ENCODE results near the gene DPM1. TPM values are rescaled to one million over a fixed set of nuclear protein-coding genes. Genes with fewer than 3 reads are reported as not detected.
A peak's percentile ranks its signal among the peaks of the same experiment; 100 is the strongest.

DPM1 gene
- polyA plus RNA-seq, 1 of the 3 experiments (the other 2 are of a cell fraction): 72.1 TPM

DNA sequence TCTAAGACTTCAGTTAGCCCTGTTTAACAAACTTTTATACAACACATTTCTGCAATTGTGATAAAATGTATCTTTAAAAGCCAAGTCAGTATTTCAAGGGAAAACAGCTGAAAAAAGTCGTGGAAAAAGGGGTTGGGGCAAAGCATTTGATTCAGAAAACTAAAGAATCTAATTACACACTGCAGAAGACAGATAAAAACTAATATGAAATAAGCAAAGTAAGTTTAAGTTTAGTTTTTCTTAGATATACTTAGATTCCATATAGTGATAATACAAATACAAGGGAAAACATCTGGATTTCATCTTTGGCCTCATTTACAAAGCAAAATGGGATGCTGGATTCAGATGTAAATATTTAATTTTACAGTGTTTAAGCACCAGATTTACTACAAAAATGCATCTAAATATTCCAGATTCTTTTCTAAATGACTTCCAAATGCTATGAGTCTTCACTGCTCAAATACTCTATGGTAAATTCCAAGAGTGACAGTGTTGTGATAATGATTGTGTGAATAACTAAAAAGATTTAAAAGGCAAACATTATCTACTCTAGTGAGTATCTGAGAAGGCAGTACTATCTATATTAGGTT lies 25.5 kb downstream of the DPM1 start:
- Histone ChIP-seq H3K9me3 (no peaks in the 10 kb centered on the region), H3K36me3 (replicated peaks in 1 of 2; ENCODE audit: control insufficient read depth in 1 of 2, insufficient read depth in 2 of 2, low read length in 1 of 2) (peaks cover 58 to 59% of the 10 kb centered on the region in 2 experiments), H3K27ac (ENCODE audit: low read depth in 2 of 2, low read length in 1 of 2) (peak overlapping the region; percentile 93 to 99), H3K4me2 (no peak overlapping the region), H3K9ac (0 out of 2 replicates have a peak overlapping the region, but pooled peaks have one; percentile 6), H3K79me2 (ENCODE audit: insufficient read depth) (peaks cover 28% of the 10 kb centered on the region), H3K4me1 (ENCODE audit: control insufficient read depth in 1 of 2, insufficient read depth in 2 of 2, low read depth in 1 of 2, low read length in 1 of 2) (peaks cover 19 to 29% of the 10 kb centered on the region in 2 experiments), H4K20me1 (ENCODE audit: insufficient read depth) (peaks cover 15% of the 10 kb centered on the region), H2AFZ (ENCODE audit: low read depth) (no peak overlapping the region), H3K9me2 (no peaks in the 10 kb centered on the region), H3K4me3 (ENCODE audit: low read depth in 2 of 2, low read length in 1 of 2) (no peak overlapping the region), H3K27me3 (ENCODE audit: insufficient read depth) (no peaks in the 10 kb centered on the region), H3F3A (replicated peaks; ENCODE audit: insufficient read depth) (peaks cover 61% of the 10 kb centered on the region)
- no peak for TF ChIP-seq PBX3 (IDR thresholded peaks at IDR 0.05)
- TF ChIP-seq YY1 (IDR thresholded peaks at IDR 0.05; ENCODE audit: low read depth): no peak
- TF ChIP-seq TCF12 (IDR thresholded peaks at IDR 0.05): 0 out of 2 replicates have a peak, but pooled peaks have one; percentile 7
- no peak for TF ChIP-seq JUND (IDR thresholded peaks at IDR 0.05)
- TF ChIP-seq EZH2phosphoT487 (IDR thresholded peaks at IDR 0.05; ENCODE audit: borderline replicate concordance, low read depth): no peak
- CTCF ChIA-PET: interaction anchor here (1.1 to 16.1 kb wide), 7 partner anchors 10 to 142 kb away, joined by 3 to 340 read pairs (median 9); partner anchors contain the start of gene BCAS4
- POLR2A ChIA-PET: interaction anchor here (0.6 to 0.7 kb wide), 2 partner anchors 19 to 160 kb away, joined by 4 read pairs; no protein-coding TSS in a partner anchor
- WGBS (ENCODE audit: low lambda C conversion rate): 44% methylated on average over 1 of the region's 1 CpG
- no peak for DNase-seq

DNA sequence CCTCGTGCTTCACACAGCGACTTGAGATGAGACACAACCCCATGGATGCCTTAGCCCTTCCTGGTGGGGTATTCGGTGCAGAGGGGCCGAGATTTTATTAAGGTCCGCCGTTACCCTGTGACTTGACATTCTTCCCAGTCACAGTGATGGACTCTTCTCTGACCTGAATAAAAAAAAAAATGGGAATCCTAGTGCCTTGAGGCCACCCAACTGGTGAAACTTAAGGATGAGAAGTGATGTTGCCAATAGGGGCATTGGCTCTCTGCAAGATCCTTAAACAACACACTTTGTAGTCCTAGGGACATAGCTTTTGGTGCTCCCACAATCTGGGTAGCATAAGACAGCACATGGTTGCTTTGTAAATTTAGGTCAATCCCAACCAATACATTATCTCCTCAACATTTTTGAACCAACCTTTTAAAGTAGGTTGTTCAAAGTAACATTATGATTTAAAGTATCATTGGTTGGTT lies 26.3 kb downstream of the DPM1 start:
- H3K9me3 ChIP-seq: no peaks in the 10 kb centered on the region
- peak overlapping the region; percentile 78; the same call in 1 of the 2 replicates for H3K9ac ChIP-seq
- WGBS (ENCODE audit: low lambda C conversion rate): 61% methylated on average over 6 of the region's 6 CpGs
- H3K4me2 ChIP-seq: peak overlapping the region; percentile 70; the same call in 1 of the 2 replicates
- H3K79me2 ChIP-seq (ENCODE audit: insufficient read depth): peaks cover 35% of the 10 kb centered on the region
- TF ChIP-seq SIN3A (IDR thresholded peaks at IDR 0.05; ENCODE audit: borderline replicate concordance, low read depth, low read length) (no peak), TCF12 (IDR thresholded peaks at IDR 0.05) (no peak), FOSL2 (IDR thresholded peaks at IDR 0.05; ENCODE audit: borderline replicate concordance, low read depth) (no peak), IRF3 (IDR thresholded peaks at IDR 0.05; ENCODE audit: low read depth, low read length) (no peak), RXRA (IDR thresholded peaks at IDR 0.05; ENCODE audit: borderline replicate concordance, low read depth) (no peak)
- peak overlapping the region; percentile 93 to 99 for H3K27ac ChIP-seq (ENCODE audit: low read depth in 2 of 2, low read length in 1 of 2)
- CTCF ChIA-PET: interaction anchor here (0.7 to 16.1 kb wide), 15 partner anchors 8 to 298 kb away, joined by 3 to 340 read pairs (median 4); partner anchors contain the start of gene BCAS4
- H3K9me2 ChIP-seq: no peaks in the 10 kb centered on the region
- POLR2A ChIA-PET: interaction anchor here (0.5 to 3.4 kb wide), 8 partner anchors 16 to 159 kb away, joined by 3 to 40 read pairs (median 4); partner anchors contain the start of genes BCAS4, DPM1 and MOCS3
- no peak for DNase-seq
- no peaks in the 10 kb centered on the region for H3K27me3 ChIP-seq (ENCODE audit: insufficient read depth)
- peaks cover 60 to 63% of the 10 kb centered on the region in 2 experiments for H3K36me3 ChIP-seq (replicated peaks in 1 of 2; ENCODE audit: control insufficient read depth in 1 of 2, insufficient read depth in 2 of 2, low read length in 1 of 2)
- H3K4me1 ChIP-seq (ENCODE audit: control insufficient read depth in 1 of 2, insufficient read depth in 2 of 2, low read depth in 1 of 2, low read length in 1 of 2): peaks cover 19 to 36% of the 10 kb centered on the region in 2 experiments
- peak overlapping the region; percentile 69; the same call in 1 of the 2 replicates for H2AFZ ChIP-seq (ENCODE audit: low read depth)
- H3K4me3 ChIP-seq (ENCODE audit: low read depth in 2 of 2, low read length in 1 of 2): peak overlapping the region; percentile 49 to 94; a peak in 3 of 4 replicates
- peaks cover 56% of the 10 kb centered on the region for H3F3A ChIP-seq (replicated peaks; ENCODE audit: insufficient read depth)
- peaks cover 22% of the 10 kb centered on the region for H4K20me1 ChIP-seq (ENCODE audit: insufficient read depth)

All from SK-N-SH (cell line).